Renal pelvis (tissue), 4 donors: ENCODE data around the gene DAPP1. TPM values are rescaled to one million over a fixed set of nuclear protein-coding genes. Genes with fewer than 3 reads are reported as not detected.
"Not testable (repeated sequence)": the region's sequence is repeated elsewhere in the genome, so short reads cannot be mapped to it uniquely, and the experiment has no call there.

Source experiments
- DNase-seq: peaks from one replicate; pipeline ENCODE4 v3.0.0-alpha.2; 2013
- polyA plus RNA-seq, 3 donors: library from polyadenylated mRNA; unstranded; fragments of 120-200 nt; gene quantifications; one replicate each; pipeline ENCODE4 v1.2.1, GENCODE V29; 2013; ENCODE audit not compliant: insufficient read length in 3 of 3

Gene DAPP1
- polyA plus RNA-seq, 3 donors: 0.79 to 1.2 (median 0.81) TPM

DNA sequence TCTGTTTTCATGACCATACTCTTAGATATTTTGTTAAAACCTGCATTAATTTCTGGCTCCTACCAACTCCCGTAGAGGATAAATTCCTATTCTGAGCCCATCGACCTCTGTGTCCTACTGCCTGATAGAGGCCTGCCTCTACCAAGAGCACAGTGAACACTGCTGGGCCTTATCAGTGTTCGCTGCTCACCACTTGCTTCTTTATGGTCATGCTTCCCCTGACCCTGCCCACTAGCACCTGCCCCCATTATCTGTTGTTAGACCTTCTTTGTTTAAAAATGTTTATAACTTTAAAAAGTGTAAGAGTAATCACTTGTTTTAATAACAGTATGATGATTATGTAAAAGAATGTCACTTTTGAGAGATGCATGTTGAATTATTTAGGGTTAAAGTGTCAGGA, 6.1 kb downstream of the DAPP1 start:
- no peak for DNase-seq

DNA sequence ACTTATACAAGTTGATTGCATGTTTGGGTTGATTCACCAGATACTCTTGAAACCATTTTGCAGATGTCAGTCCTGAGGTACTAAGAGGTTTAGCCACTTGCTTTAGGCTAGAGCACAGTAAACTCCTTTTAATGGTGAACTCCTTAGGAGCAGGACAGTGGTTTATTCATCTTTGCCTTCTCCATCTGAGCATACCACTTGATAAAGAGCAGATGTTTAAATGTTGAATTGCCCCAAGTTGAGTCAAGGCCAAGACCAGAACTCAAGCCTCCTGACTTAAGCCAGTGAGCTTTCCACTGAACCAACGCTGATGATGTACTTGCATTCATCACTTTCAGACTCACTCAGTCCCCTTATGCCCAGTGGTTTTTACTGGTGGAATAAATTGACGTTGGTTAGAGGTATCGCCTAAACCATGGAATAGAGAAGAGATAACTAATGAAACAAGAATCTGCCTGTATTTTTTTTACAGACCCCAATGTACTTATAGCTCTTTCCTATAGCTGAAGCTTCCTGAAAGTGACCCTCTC, 7.5 kb downstream of the DAPP1 start:
- DNase-seq: no peak

DNA sequence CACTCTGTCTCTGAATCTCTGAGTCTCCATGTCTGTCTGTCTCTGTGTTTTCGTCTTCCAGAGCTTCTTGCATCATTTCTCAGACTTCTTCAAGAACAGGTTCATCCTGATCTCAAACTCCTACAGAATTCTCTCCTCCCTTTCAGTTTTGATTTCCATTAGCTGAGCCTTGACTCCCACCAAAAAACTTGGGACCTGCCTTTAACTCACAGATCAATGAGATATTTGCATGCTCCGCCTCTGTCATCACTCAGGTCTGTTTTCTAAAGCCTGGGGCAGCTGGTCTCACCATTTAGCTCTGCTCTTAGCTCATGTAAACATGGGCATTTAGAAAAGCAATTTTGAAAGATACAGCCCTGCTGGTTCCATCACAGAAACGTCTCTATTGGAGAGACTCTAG, 8.6 kb downstream of the DAPP1 start:
- no peak for DNase-seq

DNA sequence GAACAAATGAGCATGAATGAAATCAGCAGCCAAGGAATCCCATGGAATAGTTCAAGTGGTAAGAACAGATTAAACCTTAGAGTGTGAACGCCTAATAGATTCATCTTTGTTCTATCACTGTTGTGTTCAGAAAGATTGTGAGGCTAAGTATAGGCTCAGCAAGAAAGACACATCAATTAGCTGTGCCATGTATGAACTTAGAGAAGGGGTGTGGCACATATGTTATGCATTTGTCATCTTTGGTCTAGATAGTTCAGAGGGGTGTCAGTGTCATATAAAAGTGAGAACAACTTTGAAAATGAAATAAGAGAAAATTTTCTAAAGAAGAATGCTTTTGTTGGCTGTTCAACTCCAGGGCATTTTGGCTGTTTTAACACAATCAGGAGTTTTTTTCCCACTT, 9.4 kb downstream of the DAPP1 start:
- DNase-seq: no peak

DNA sequence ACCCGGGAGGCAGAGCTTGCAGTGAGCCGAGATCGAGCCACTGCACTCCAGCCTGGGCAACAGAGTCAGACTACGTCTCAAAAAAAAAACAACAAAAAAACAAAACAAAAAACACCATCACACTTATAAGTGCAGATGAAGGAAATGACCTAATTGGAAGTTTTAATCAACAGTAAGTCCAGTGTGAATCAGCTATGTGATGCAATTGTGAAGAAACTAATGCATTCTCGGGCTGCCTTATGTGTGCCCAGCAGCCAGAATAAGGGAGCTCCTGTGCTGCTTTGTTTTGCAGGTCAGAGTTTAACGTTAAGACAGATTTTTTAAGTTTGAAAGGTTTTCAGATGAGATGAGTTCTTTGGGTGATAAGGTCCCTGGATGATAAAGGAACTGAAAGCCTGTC, 10.8 kb downstream of the DAPP1 start:
- DNase-seq: no peak

DNA sequence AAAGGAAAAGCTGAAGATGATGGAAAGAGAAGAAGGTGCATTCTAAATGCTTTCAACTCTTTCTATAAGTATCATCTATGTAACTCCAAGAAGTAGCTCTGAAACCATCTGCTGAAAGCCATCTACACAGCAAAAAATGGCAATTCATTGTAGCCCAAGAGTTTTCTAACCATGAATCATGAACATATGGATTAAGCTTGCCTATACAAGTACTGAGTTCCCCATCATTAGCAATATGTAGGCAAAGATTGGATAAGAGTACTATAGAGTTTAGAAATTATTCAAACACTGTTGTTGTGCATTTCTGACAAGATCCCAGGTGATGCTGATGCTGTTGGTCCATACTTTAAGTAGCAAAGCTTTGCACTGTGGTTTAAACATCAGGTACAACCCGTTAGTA, 11.2 kb downstream of the DAPP1 start:
- DNase-seq: no peak

DNA sequence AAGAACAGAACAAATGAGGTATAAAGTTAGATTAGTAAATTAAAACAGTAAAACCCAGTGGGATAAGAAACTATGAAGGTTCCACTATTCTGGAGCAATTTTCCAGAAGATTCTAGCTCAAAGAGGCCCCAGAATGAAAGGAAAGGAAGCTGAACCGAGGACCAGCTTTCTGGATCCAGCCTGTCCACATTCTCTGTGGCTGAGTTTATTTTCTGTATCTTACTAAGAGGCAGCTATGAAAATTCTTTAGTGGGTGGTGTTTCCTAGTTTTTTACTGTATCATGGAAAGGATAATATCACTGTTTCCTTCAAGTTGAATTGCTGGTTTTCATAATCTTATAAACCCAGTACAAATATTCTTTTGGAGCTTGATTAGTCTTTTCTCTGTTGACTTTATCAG, 11.8 kb downstream of the DAPP1 start:
- no peak for DNase-seq

DNA sequence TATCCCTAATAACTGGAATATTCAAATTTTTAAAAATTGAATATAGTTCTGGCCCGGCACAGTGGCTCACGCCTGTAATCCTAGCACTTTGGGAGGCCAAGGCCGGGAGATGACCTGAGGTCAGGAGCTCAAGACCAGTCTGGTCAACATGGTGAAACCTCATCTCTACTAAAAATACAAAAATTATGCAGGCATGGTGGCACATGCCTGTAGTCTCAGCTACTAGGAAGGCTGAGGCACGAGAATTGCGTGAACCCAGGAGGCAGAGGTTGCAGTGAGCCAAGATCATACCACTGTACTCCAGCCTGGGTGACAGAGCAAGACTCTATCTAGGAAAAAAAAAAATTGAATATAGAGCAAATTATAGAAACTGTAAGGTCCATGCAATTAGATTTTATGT, 13.4 kb downstream of the DAPP1 start:
- DNase-seq: not testable (repeated sequence)

DNA sequence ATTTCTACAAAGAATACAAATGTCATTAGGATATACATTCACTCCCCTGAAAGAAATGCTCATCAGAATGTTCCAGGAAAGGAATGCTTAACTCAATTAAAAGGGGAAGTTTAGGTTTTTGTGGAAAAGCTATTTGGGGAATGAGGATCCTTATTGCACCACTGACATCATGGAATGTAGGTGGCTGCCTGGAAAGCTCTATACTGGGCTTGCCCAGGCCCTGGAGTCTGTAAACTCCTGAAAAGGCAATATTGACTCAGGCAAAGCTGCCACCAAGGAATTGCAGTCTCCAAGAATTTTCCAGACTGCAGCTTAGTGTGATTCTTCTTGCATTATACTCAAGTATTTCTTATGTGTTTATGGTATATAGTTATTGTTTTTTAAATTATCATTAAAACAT, 15.7 kb downstream of the DAPP1 start:
- no peak for DNase-seq

DNA sequence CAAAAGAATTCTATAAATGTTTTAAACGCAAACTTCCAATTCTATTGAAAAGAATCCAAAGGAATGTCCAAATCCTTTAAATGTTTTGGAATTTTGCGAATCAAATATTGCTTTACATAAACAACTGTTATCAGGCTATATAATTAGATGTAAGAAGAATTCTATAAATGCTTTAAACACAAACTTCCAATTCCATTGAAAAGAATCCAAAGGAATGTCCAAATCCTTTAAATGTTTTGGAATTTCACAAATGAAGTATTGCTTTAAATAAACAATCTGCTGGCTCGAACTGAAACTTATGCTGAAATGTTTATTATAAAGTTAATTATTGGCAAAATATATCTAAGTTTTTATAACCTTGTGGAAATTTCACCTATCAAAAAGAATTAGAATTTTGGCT, 16.1 kb downstream of the DAPP1 start:
- DNase-seq: no peak

DNA sequence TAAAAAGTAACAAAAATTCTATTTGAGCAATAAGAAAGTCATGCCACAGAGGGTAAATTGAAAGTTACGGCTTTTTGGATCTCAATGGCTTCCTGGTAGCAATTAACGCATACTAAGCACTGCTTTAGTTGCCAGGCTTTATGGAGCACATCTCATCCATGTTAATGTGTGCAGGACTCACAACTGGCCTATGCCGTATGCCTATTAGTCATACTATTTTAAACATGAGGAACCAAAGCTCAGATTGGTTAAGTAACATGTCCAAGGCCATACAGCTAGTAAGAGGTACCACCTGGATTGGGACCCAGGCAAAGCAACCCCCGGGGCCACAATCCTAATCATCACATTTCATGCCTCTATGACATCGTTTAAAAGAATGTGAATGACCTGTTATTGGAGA, 17.1 kb downstream of the DAPP1 start:
- DNase-seq: no peak

DNA sequence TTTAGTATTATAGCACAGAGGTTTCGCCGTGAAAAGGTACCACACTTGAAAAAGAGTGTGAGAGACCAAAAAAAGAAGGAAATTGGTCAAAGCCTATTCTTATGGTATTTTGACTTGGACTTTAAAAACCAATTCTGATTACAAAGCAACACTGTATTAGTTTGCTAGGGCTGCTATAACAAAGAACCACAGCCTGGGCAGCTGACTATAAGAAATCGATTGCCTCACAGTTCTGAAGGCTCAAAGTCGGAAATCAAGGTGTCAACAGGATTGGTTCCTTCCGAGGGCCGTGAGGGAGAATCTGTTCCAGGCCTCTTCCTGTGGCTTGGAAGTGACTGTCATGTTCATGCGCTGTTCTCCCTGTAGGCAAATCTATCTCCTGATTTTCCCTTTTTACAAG, 17.9 kb downstream of the DAPP1 start:
- DNase-seq: no peak

DNA sequence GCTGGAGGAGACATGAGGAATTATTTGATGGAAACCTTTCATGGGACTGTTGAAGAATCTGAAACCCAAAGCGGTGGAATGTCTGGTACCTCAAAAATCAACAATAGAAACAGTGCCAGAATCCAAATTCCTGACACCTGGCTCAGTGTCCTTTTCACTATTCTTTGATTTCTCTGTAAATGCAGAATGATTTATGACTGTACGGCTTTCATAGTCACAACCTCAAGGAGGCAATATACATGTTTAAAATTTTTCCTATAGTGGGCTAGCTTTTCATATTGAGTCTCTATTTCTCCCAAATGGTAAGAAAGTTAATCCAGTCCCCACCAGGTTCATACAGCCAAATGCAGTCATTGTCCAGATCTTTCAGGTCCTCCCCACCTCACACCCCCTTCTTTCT, 19.3 kb downstream of the DAPP1 start:
- no peak for DNase-seq

DNA sequence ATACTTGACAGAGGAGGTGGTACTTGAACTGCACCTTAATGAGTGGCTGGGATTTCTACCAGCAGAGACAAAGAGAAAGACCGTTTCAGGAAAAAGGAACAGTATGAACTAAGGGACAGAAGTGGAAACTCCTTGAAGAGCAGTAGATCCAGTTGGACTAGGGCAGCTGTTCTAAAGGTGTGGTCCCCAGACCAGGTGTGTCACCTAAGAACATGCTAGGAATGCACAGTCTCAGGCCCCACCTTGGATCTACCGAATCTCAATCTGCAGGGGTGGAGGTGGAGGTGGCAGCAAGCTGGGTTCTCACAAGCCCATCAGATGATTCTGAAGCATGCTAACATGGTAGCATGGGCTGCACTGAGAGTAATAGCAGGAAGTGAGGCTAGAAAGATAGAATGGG, 22.3 kb downstream of the DAPP1 start:
- DNase-seq: no peak

DNA sequence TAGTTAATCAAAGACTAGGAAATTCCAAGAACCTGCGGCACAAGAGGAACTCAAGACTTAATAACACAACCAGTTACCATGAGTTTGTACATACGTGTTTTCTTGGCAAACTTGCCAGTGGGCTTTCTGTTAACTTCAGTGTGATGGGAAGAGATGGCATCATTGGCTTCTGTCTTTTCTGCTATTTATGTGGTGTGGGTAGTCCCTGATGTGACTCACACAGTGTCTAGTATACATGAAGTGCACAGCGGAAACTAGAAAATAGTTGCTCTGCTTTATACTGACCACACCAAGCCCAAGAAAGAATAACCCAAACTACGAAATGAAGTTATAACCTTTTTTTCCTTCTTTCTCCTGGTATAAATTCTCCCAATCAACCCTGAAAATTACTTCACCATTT, 24.5 kb downstream of the DAPP1 start:
- no peak for DNase-seq

DNA sequence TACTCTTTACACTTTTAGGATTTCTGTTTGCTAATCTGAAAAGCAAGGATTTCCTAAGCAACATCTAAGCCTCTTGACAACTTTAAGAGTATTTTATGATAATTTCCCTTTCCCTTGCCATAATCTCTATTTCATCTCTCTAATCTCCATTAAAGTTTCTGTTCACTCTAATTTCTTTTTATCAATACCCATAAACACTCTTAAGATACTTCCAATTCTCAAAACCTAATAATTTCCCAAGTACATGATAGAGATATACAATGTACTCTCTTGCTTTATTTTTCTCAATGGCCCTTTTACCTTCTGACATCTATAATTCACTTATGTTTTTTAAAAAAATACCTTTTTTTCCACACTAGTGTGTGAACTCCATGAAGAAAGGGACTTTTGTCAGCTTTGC, 26.8 kb downstream of the DAPP1 start:
- no peak for DNase-seq

DNA sequence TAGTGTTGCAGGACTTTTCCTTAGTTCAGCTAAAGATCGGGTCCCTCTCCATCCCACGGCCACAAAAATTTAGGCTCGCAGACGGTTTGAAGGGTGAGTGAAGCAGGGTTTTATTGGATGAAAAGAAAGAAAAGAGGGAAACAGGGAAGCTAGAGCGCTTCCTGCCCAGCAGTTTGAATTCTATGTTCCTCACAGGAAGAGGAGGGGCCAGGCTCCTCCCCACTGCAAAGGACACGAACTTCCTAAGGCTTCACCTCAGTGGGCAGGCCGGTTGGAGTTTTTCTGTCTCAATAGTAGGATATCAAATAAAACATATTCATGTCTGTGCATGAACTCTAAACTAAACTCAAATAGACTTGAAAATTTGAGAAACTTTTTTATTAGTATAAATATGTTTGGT, 27.4 kb downstream of the DAPP1 start:
- DNase-seq: no peak

DNA sequence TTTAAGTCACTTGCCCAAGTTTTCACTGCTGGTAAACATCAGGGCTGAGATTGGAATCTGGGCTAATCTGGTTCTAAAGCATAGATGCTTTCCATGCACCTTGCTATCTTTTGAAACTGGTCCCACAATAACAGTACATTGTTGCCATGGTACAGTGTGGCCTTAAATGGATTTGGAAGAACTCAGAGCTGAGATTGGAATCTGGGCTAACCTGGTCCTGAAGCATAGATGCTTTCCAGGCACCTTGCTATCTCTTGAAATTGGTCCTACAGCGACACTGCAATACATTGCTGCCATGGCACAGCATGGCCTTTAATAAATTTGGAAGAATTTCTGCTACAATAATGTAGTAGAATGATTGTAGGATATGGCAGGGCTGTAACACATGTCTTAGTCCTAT, 28.6 kb downstream of the DAPP1 start:
- no peak for DNase-seq

DNA sequence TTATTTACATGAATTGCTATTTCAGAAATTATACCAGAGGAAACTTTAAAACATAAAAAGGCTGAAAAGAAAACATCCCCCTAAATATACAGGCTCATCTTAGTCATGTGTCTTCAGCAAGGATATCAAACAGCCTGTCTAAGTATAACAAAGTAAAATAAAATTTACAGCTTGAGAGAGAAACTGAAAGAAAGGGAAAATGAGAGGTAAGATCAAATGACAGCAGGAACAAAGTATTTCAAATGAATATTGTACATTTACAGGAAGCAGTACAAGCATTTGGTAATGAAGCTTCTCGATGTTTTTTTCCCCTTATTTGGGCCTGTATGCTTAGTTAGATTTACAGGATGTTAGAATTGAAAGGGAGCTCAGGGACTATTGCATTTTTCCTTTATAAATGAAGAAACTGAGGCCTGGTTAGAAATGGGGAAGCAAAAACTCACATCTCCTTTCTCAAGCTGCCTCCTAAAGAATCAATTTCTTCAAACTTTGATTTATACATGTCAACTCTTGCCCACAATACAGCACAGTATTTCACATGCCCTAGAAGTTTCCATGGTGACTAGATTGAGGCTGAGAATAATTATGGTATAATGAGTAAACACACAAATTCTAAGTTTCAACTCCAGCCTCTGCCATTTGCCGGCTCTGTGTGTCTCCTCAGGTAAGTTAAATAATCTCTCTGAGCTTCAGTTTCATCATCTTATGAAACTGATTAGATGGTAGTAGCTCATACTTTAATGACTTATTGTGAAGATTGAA, 29.3 kb downstream of the DAPP1 start:
- DNase-seq: no peak

DNA sequence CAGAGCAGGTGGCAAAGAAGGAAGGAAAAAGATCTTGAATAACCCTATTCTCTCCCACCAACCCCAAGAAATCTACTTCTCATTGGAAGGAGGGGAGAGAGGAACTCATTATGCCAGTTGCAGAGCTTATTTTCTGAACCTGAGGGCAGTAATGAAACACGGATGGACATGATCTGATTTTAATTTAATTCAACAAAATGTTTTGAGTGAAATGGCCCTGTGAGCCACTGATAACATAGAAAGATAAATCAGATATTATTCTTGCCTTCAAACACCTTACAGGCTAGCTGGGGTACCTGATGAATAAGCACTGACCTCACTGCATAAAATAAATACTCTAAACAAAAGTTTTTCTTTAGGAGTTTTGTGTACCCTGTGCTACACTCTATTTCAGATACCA, 30.3 kb downstream of the DAPP1 start:
- no peak for DNase-seq

DNA sequence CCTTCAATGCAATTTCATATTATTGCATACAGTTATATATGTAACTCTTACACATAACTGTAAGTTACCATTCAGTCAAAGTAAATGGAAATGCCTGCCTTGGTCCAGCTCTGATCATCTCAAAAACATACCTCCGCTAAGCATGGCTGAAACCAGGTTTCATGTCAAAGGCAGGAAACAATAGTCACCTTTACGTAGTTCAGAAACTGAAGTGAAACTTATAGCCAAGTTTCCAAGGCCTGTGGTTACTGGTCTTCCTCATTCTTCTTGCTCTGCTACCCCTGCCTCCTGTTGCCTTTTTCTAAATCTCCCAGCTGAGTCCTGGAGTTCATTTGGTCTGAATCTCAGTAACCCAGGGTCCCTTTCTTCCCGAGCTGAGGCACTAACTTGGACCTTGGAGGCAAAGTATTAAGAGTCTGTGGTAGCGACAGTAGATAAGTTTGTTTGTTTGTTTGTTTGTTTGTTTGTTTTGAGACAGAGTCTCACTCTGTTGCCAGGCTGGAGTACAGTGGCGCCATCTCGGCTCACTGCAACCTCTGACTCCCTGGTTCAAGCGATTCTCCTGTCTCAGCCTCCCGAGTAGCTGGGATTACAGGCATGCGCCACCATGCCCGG, 30.8 kb downstream of the DAPP1 start:
- DNase-seq: no peak

DNA sequence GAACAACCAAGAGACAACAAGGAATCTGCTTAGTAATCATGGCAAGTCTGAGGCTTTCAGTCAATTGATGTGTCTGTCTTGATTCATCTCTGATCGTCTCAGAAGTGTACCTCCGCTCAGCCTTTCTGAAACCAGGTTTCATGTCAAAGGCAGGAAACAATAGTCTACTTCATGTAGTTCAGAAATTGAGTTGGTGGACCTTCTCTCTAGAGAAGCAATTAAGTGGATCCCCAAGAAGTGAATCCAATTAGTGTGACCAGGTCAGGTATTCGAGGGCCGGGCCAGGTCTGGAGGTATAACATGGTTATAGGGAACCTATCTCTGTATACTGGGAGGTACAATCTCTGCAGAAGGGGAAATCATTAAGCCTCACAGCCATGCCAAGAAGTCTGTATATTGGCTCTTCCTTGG, 32.0 kb downstream of the DAPP1 start:
- no peak for DNase-seq

DNA sequence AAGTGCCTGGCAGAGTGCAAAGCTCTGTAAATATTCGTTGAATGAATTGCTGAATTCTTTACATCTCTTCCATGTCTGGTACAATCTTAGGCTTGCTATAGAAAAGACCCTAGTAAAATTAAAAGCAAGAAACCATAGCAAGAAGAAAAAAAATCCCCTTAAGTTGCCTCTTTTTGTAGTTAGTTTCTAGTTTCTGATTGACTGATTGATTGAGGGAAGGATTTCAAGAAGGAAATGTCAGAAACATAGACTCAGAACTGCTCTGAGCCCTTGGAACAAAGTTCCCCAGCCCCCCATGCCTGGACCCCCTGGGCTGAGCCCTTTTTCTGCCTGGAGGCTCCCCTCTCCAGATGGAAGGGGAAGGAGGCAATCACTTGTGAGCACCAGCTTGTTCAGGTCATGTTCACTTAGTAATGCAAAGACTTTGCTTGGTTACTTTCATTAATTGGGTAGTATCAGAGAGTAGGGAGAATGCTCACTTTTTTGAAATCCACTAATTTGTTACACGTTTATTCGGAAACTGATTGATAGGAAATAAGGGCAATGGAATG, 35.6 kb downstream of the DAPP1 start:
- DNase-seq: no peak

DNA sequence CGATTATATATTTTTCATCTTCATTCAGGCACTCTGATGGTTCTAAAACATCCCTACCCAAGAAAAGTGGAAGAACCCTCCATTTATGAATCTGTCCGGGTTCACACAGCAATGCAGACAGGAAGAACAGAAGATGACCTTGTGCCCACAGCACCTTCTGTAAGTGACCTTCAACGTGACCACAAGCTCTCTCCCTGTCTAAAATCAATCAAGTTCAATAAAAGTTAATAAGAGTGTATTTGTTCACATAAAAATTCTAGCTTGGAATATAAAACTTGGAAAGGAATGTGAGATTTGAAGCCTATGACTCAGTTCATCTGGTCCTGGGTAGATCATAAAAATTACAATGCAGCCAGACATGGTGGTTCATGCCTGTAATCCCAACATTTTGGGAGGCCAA, 36.6 kb downstream of the DAPP1 start:
- no peak for DNase-seq
